Measurements from ENCODE around the gene AIFM3.
"Not testable (repeated sequence)": the region's sequence is repeated elsewhere in the genome, so short reads cannot be mapped to it uniquely, and the experiment has no call there.

The AIFM3 gene

DNA sequence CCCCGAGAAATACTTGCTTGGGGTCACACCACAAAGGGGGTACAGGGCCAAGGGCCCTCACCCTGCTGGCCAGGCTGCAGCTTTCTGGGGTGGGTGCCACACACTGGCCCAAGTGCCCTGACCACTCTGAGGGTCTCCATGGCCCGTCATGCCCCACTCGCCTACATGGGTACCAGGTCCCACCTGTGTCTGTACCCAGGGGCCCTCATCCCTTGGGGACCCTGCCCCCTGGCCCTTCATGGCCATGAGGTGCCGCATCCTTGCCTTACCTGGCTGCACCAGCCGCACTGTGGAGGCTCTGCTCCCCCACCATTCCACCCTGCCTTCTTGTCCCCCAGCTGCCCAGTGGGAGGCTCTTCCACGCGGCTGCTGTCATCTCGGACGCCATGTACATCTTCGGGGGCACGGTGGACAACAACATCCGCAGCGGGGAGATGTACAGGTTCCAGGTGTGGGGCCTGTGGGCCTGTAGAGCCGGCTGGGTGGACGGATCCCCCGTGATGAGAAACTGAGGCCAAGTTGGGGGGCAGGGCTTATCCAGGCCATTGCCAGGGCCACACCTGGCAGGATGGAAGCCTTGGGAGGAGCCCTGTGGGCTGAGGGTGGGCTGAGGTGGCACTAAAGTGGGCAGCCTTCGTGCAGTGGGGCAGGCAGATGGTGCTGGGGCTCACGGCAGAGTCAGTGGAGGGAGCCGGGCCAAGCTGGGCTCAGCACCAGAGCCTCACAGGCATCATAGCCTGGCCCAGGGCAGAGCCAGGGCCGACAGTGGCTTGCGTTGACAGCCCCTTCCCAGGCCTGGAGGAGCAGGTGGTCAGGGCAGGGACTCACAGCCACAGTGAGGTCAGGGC is 25.6 kb downstream of the AIFM3 start:
- DNase-seq: no peak

DNA sequence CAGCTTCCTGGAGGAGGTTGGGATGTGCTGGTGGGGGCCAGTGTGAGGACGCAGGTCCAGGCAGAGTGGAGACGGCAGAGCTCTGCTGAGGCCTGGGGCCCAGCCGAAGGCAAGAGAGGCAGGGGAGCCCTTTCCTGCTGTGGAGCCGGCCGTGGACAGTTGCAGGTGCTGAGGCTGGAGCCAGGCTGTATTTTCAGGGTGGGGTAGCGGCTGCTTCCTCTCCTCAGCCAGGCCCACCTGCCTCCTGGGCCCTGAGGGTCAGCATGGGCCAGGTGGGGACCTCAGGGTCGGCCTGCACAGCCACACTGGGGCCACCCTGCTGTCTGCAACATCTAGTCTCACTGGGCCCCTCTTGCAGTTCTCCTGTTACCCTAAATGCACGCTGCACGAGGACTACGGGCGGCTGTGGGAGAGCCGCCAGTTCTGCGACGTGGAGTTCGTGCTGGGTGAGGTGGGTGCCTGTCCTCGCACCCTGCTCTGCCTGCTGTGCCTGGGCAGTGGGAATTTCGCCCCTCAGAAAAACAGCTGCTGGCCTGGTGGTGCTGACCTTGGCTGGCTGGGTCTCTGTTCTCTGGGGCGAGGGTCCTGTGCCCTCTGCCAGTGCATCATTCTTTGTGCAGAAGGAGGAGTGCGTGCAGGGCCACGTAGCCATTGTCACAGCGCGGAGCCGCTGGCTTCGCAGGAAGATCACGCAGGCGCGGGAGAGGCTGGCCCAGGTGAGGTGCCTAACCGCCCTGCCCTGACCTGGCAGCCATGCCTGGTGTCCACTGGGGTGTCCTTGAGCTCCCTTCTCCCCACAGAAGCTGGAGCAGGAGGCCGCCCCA is 26.5 kb downstream of the AIFM3 start:
- DNase-seq: no peak

DNA sequence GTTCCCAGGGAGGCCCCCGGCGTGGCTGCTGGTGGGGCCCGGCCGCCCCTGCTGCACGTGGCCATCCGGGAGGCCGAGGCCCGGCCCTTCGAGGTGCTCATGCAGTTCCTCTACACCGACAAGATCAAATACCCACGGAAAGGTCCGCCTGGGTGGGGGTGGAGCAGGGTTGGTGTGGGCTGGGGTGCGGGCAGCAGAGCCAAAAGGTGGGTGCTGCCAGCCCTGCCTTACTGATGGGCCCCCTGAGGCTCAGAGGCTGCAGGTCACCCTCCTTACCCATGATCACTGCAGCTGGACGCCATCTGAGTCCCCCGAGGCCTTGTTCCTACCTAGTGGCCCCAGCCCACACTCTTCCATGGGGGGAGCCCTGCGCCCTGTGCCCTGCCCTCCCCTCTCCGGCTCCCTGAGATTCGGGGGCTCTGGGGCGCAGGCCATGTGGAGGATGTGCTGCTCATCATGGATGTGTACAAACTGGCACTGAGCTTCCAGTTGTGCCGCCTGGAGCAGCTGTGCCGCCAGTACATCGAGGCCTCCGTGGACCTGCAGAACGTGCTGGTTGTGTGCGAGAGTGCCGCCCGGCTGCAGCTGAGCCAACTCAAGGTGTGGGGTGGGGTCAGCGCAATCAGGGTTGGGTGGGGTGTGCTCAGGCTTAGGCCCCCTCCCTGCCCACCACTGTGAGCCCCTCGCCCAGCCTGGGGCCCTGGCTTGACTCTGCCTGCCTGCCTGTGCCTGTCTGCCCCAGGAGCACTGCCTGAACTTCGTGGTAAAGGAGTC is 27.3 kb downstream of the AIFM3 start:
- DNase-seq: no peak

DNA sequence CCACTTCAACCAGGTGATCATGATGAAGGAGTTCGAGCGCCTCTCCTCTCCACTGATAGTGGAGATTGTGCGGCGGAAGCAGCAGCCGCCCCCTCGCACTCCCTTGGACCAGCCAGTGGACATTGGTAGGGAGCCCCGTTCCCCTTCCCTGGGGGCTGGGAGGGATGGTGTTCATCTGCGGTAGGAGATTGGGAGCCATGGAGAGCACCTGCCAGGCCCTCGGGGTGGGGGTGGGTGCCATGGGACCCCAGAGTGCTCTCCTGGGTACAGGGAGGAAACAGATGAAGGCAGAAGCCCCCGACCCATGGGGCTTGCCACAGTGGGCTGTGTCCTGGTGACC is 27.8 kb downstream of the AIFM3 start:
- DNase-seq: no peak

GRCh38 chr22:20995329-20996030 is 28.4 kb downstream of the AIFM3 start:
- no peak for DNase-seq

- no peak for DNase-seq
Measured at GRCh38 chr22:20996031-20996410, 29.0 kb downstream of the AIFM3 start.

DNA sequence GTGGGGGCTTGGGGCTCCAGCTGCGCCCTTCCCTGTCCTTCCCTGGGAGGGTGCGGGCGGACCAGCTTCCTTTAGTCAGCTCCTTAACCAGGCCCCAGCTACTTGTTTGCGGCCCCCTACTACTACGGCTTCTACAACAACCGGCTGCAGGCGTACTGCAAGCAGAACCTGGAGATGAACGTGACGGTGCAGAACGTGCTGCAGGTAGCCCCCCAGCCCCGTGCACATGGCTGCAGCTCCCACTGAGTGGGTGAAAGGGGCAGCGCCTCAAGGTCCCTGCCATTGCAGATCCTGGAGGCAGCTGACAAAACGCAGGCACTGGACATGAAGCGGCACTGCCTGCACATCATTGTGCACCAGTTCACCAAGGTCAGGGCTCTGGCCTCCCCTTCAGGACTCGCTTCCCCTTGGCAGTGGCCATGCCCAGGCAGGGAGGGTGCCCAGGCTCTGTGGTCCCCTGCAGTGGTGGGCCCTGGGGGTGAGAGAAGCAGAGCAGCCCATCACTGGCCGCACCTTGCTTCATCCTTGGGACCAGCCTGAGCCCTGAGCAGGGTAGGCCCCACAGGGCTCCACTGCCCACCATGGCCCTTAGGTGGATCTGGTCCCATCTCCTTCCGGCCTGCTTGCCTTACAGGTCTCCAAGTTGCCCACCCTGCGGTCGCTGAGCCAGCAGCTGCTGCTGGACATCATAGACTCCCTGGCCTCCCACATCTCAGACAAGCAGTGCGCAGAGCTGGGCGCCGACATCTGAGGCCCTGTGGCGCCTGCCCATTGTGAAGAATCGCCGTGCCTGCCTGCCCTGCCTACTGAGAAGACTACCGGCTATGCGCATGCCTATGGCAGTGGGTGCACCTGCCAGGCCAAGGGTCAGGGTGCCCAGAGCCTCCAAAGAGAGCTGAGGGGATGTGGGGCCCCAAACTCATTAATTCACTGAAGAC is 29.8 kb downstream of the AIFM3 start:
- DNase-seq: no peak

GRCh38 chr22:20997536-20998257 is 30.6 kb downstream of the AIFM3 start:
- DNase-seq: no peak

DNA sequence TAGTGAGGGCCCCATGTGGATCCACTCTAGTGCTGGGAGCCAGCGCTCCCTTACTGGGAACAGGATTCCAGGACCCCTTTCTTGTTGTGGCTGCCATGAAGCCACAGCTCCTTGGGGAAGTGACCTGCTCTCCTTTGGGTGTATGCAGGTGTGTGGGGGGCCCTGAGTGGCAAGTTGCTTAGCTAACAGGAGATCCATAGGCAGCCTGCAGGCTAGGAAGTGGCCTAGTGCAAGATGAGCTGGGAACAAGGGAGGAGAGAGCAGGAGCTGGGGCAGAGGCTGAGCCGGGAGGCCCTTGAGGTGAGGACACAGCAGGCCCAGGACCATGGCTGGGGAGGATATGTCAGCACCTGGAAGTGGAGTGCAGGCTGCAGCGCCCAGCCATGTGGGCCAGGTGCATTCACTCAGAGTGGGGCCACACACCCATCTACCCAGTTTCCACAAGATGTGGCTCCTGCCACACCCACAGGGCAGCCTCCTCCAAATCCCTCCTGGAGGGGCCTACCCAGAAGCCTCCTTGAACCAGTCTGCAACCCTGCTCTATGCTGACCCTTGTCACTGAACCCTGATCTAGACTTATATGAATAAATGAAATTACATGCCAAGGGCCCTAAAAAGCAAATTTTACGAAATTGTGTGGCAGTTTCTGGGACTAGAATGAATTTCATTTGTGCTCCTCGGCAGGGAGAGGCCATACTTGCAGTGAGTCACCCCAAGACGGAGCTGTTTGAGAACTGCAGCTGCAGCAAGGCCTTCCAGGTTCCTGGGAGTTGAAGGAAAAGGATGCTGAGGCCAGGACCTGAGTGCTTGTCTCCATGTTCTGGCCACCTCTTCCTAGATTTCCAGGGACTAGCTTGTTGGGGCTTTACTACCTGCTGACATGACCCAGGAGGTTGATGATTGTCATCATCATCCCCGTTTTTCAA is 31.6 kb downstream of the AIFM3 start:
- no peak for DNase-seq

DNA sequence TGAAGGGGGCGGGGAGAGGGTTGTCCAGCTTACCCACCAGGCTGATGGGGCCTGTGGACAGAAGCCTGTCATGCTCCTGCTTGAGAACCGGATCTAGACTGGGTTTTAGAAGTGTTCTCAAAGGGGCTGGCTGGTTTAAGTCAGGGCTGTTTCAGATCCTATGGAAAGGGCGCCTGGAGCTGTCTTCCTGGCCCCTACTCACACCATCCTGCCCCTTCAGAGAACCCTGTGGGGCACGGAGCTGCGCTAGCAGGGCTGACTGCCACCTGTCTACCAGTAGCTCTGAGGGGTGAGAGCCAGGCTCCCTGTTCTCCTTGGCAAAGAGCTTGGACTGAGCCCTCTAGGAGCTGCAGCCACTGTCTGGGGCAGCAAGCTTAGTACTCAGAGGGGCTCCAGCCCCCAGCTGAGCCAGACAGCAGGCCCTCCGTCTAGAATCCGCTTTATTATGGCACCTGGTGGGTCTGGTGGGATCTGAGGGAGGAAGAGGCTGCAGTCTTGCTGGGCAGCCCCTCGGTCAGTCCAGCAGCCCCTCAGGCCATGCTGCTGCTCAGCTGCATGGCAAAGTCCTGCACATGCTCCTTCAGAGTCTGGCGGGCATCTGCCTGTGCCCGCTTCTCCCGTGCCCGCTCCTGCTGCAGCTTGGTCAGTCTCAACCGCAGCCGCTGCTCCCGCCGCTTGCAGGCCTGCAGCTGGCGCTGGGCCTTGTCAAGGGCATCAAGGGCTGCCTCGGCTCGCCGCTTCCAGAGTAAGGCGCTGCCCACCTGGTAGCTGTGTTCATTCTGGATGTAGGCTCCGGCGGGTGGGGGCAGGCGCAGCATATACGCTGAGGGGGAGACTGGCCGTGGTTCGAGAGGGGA is 32.5 kb downstream of the AIFM3 start:
- DNase-seq: no peak

DNA sequence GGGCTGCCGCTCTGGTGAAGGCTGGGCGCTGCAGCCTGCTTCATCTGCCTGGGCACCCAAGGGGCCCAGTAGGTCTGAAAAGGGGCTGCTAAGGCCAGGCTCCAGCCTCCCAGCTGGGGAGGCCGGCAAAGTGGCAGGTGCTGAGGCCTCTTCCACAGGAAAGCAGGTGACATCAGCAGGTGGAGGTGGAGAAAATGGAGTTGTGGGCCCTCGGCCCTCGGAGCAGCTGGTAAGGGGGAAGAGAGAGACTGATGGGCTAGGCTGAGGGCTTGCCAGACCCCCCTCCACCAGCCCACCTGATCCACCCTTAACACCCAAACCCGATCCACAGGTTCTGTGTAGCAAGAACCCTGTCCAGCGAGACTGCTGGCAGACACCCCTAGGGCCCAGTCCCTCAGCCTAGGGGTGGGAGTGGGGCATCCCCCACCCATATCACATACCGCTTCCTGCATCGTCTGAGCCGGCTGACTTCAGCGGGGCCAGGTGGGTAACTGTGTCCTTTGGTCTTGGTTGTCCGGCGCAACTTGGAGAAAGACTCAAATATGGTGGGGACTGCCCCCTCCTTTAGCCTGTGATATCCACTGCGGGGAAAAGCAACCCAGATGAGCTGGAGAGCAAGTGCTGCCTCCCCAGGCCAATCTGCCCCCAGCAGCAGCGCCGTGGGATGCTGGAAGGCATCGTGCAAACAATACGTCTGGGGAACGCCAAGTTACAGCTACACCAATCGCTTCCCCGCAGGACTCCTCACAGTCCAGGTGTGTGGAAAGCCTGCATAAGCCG is 33.3 kb downstream of the AIFM3 start:
- DNase-seq: no peak

DNA sequence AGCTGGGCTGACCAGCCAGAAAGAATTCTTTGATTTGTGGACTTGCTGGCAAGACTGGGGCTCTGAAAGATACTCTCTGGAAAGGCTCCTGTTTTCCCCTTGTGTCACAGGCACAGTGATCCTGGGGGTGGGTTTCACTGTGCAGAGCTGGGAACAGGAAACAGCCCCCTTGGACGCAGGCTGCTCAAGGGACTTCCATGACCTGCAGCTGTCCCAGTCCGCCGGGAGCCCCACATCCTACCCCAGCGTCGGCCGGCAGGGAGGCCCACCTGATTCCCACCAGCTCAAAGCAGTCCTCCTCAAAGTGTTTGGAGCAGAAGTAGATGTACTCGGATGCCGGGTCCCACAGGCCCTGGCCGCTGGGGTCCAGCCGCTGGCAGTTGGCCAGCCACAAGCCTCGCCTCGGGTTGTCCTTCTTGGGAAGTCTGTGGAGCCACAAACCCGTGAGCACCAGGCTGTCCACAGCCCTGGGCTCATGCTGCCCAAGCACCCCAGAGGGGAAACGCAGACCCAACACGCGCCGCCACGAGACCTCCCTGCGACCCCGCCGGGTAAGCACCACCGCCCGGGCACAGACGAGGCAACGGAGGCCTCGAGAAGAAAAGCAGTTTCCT is 34.0 kb downstream of the AIFM3 start:
- DNase-seq: no peak

- peak; percentile 75 for DNase-seq
Measured at GRCh38 chr22:21001601-21002325, 34.7 kb downstream of the AIFM3 start, which contains the start of gene THAP7. Gene THAP7 (minus strand): TSS chr22:21002118. CDS start chr22:21001911, 207 bp downstream.

- DNase-seq: no peak
Measured at GRCh38 chr22:21003782-21004181, 36.7 kb downstream of the AIFM3 start.

DNA sequence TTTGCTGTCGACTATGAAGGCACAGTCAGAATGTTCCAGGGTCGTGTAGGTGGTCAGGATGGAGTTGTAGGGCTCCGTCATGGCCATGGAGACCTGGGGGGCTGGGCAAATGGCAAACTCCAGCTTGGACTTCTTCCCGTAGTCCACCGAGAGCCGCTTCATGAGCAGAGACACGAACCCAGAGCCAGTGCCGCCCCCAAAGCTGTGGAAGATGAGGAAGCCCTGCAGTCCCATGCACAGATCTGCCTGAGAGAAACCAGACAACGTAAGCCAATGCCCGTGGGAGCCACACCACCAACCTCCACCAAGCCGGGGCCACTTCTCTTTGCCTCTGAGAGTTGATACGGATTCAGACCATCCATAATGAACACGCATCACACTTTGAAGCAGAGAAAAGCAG is 42.2 kb downstream of the AIFM3 start:
- DNase-seq: not testable (repeated sequence)

GRCh38 chr22:21009638-21010425 is 42.8 kb downstream of the AIFM3 start:
- no peak for DNase-seq
